ENCODE data around the gene RAB11FIP5. TPM values are rescaled to one million over a fixed set of nuclear protein-coding genes. Genes with fewer than 3 reads are reported as not detected.

RAB11FIP5 gene
- total RNA-seq, 6 experiments from 2014 or later: 4.5 to 12.7 (median 9.0) TPM

GRCh38 chr2:73031095-73031678, 81.6 kb downstream of the RAB11FIP5 start:
- ATAC-seq: no peak
- no peak for TF ChIP-seq POLR2A (IDR thresholded peaks at IDR 0.05)
- no peak for TF ChIP-seq CTCF (IDR thresholded peaks at IDR 0.05)
- intact Hi-C loops (cut with DNase I): no loop called here

GRCh38 chr2:73028841-73029240, 83.9 kb downstream of the RAB11FIP5 start:
- no peak for TF ChIP-seq CTCF (IDR thresholded peaks at IDR 0.05)
- TF ChIP-seq POLR2A (IDR thresholded peaks at IDR 0.05): no peak
- ATAC-seq (no peak), DNase-seq (no peak)
- intact Hi-C loops (cut with DNase I): no loop called here
- Histone ChIP-seq H3K4me1 (peaks cover 0 to 37% (median 19%) of the 10 kb centered on the region in 4 donors), H3K27me3 (no peaks in the 10 kb centered on the region), H3K27ac (no peak overlapping the region), H3K4me3 (no peak overlapping the region), H3K9me3 (no peaks in the 10 kb centered on the region), H3K36me3 (peaks cover 0 to 8% (median 0%) of the 10 kb centered on the region in 4 donors)
- WGBS (ENCODE audit: insufficient coverage, low coverage, low lambda C conversion rate, missing lambda C conversion rate): 80% methylated on average over 2 of the region's 10 CpGs

More at GRCh38 chr2:73031095-73031678, 81.6 kb downstream of the RAB11FIP5 start:
- Histone ChIP-seq H3K4me1 (peaks cover 0 to 60% (median 29%) of the 10 kb centered on the region in 4 donors), H3K4me3 (no peak overlapping the region), H3K27me3 (no peaks in the 10 kb centered on the region), H3K36me3 (peaks cover 0 to 8% (median 0%) of the 10 kb centered on the region in 4 donors), H3K9me3 (no peaks in the 10 kb centered on the region), H3K27ac (peak overlapping the region; percentile 70 to 94 (median 84))
- peak in 1 of 3 donors; percentile 45 for DNase-seq
- WGBS (ENCODE audit: insufficient coverage, low coverage, low lambda C conversion rate, missing lambda C conversion rate): 68% methylated on average over 2 of the region's 3 CpGs

- intact Hi-C loops (cut with DNase I): no loop called here
- WGBS (ENCODE audit: insufficient coverage, low coverage, low lambda C conversion rate, missing lambda C conversion rate): 90% methylated on average over 1 of the region's 1 CpG
- TF ChIP-seq POLR2A (IDR thresholded peaks at IDR 0.05): no peak
- no peak for TF ChIP-seq CTCF (IDR thresholded peaks at IDR 0.05)
- Histone ChIP-seq H3K36me3 (peaks cover 0 to 8% (median 0%) of the 10 kb centered on the region in 4 donors), H3K4me3 (no peak overlapping the region), H3K27ac (no peak overlapping the region), H3K4me1 (peaks cover 0 to 33% (median 15%) of the 10 kb centered on the region in 4 donors), H3K27me3 (no peaks in the 10 kb centered on the region), H3K9me3 (no peaks in the 10 kb centered on the region)
- no peak for DNase-seq
- no peak for ATAC-seq
Observed at GRCh38 chr2:73027340-73027739, 85.4 kb downstream of the RAB11FIP5 start.

GRCh38 chr2:73023497-73023896, 89.3 kb downstream of the RAB11FIP5 start:
- intact Hi-C loops (cut with DNase I): no loop called here
- H3K27ac ChIP-seq: no peak overlapping the region
- WGBS (ENCODE audit: insufficient coverage, low coverage, low lambda C conversion rate, missing lambda C conversion rate): 50% methylated on average over 1 of the region's 1 CpG

More at GRCh38 chr2:73023497-73023896, 89.3 kb downstream of the RAB11FIP5 start:
- ATAC-seq: no peak
- Histone ChIP-seq H3K9me3 (no peaks in the 10 kb centered on the region), H3K4me3 (no peak overlapping the region), H3K27me3 (no peaks in the 10 kb centered on the region), H3K4me1 (peaks cover 0 to 32% (median 8%) of the 10 kb centered on the region in 4 donors), H3K36me3 (peaks cover 0 to 16% (median 0%) of the 10 kb centered on the region in 4 donors)
- TF ChIP-seq POLR2A (IDR thresholded peaks at IDR 0.05): no peak
- TF ChIP-seq CTCF (IDR thresholded peaks at IDR 0.05): no peak
- DNase-seq: no peak

Other genes with a start within 250 kb of the RAB11FIP5 start
- gene SPR, start 225.5 kb downstream of the RAB11FIP5 start, total RNA-seq: 10 to 100 TPM; 48.6 to 90.2 (median 68.5) TPM
- under 1 TPM in 3 of 6 experiments, not detected in 3; 0.25 to 0.49 (median 0.29) TPM for gene EMX1, start 195.4 kb downstream of the RAB11FIP5 start, total RNA-seq
- gene SFXN5, start 41.2 kb downstream of the RAB11FIP5 start, total RNA-seq: 10 to 100 TPM; 33.1 to 73.4 (median 56.6) TPM
- gene NOTO, start 89.6 kb upstream of the RAB11FIP5 start, total RNA-seq: not detected
- gene SMYD5, start 101.3 kb upstream of the RAB11FIP5 start, total RNA-seq: 10 to 100 TPM in 3 of 6 experiments, 1 to 10 TPM in 3; 5.3 to 12.2 (median 9.4) TPM
- gene PRADC1, start 120.3 kb upstream of the RAB11FIP5 start, total RNA-seq: 10 to 100 TPM; 17.8 to 26.1 (median 22.5) TPM
- gene CCT7, start 121.4 kb upstream of the RAB11FIP5 start, total RNA-seq: 100 to 1,000 TPM in 3 of 6 experiments, 10 to 100 TPM in 3; 83.5 to 131 (median 99.4) TPM
- under 1 TPM; 0.13 to 0.65 (median 0.38) TPM for gene FBXO41, start 171.5 kb upstream of the RAB11FIP5 start, total RNA-seq
- gene EGR4, start 180.6 kb upstream of the RAB11FIP5 start, total RNA-seq: not detected